ENCODE results near the gene CPNE4.

Gene CPNE4

GRCh38 chr3:132034486-132035464 lies at the start of gene CPNE4:
Gene CPNE4 (minus strand): TSS chr3:132035014.
- no peak within 1 kb of the TSS for H3K4me3 ChIP-seq (ENCODE audit: low read depth, low read length)
- no peak for DNase-seq (ENCODE audit: low read depth)
- TF ChIP-seq CTCF (IDR thresholded peaks at IDR 0.05; ENCODE audit: low read depth, low read length, missing control alignments) = peak; percentile 87

- TF ChIP-seq CTCF (IDR thresholded peaks at IDR 0.05; ENCODE audit: low read depth, low read length, missing control alignments) = no peak
- H3K4me3 ChIP-seq (ENCODE audit: low read depth, low read length) = no peak overlapping the region
- no peak for DNase-seq (ENCODE audit: low read depth)
Observed at GRCh38 chr3:132083583-132084279, 48.9 kb upstream of the CPNE4 start.

GRCh38 chr3:132083159-132083558 lies 48.3 kb upstream of the CPNE4 start:
- no peak for DNase-seq (ENCODE audit: low read depth)
- TF ChIP-seq CTCF (IDR thresholded peaks at IDR 0.05; ENCODE audit: low read depth, low read length, missing control alignments) = no peak

GRCh38 chr3:132079147-132079546 lies 44.3 kb upstream of the CPNE4 start:
- no peak for DNase-seq (ENCODE audit: low read depth)
- no peak for TF ChIP-seq CTCF (IDR thresholded peaks at IDR 0.05; ENCODE audit: low read depth, low read length, missing control alignments)
- H3K4me3 ChIP-seq (ENCODE audit: low read depth, low read length) = no peak overlapping the region

More at GRCh38 chr3:132083159-132083558, 48.3 kb upstream of the CPNE4 start:
- no peak overlapping the region for H3K4me3 ChIP-seq (ENCODE audit: low read depth, low read length)

GRCh38 chr3:132073771-132074170 lies 39.0 kb upstream of the CPNE4 start:
- no peak for TF ChIP-seq CTCF (IDR thresholded peaks at IDR 0.05; ENCODE audit: low read depth, low read length, missing control alignments)
- no peak overlapping the region for H3K4me3 ChIP-seq (ENCODE audit: low read depth, low read length)
- DNase-seq (ENCODE audit: low read depth) = no peak

GRCh38 chr3:132071043-132071442 lies 36.2 kb upstream of the CPNE4 start:
- no peak for DNase-seq (ENCODE audit: low read depth)
- no peak overlapping the region for H3K4me3 ChIP-seq (ENCODE audit: low read depth, low read length)
- no peak for TF ChIP-seq CTCF (IDR thresholded peaks at IDR 0.05; ENCODE audit: low read depth, low read length, missing control alignments)
